Uterus (tissue), 2 donors: ENCODE measurements around the gene WDR75.

Experiments used
- CTCF ChIP-seq, 4 experiments: fragments of 200-600 bp in 2 of 4; fragments of 450-650 bp in 2 of 4; sonication (generic) in 2 of 4; IDR thresholded peaks; one replicate each; pipeline ENCODE4 v1.5.1; 2016 to 2019; ENCODE audit warnings: antibody characterized with exemption in 4 of 4, mild to moderate bottlenecking in 2 of 4, moderate library complexity in 1 of 4
- POLR2A ChIP-seq, 2 donors: fragments of 450-650 bp; IDR thresholded peaks; one replicate each; pipeline ENCODE4 v1.6.1; 2016; ENCODE audit warnings: antibody characterized with exemption in 2 of 2, mild to moderate bottlenecking in 1 of 2, moderate library complexity in 1 of 2

GRCh38 chr2:189506514-189506976, 65.3 kb downstream of the WDR75 start:
- no peak for TF ChIP-seq CTCF (IDR thresholded peaks at IDR 0.05)
- TF ChIP-seq POLR2A (IDR thresholded peaks at IDR 0.05) = no peak
